Suprapubic skin (tissue), 4 donors: ENCODE results near the gene SLC6A12.

Experiments used
- CTCF ChIP-seq, 2 donors: fragments of 200-600 bp in 1 of 2; fragments of 450-650 bp in 1 of 2; sonication (generic) in 1 of 2; IDR thresholded peaks; one replicate each; pipeline ENCODE4 v1.5.1; 2016 to 2019; ENCODE audit warnings: antibody characterized with exemption in 2 of 2, mild to moderate bottlenecking in 1 of 2, moderate library complexity in 1 of 2
- EP300 ChIP-seq: sonication (generic); formaldehyde crosslinking; IDR thresholded peaks from one replicate; pipeline ENCODE4 v1.6.1; 2017; ENCODE audit warnings: antibody characterized with exemption
- POLR2A ChIP-seq, 2 donors: fragments of 450-650 bp; IDR thresholded peaks; one replicate each; pipeline ENCODE4 v1.6.1; 2017; ENCODE audit warnings: antibody characterized with exemption in 2 of 2, mild to moderate bottlenecking in 2 of 2, moderate library complexity in 2 of 2
- POLR2AphosphoS5 ChIP-seq, 3 donors: sonication (generic); formaldehyde crosslinking; IDR thresholded peaks; one replicate each; pipeline ENCODE4 v1.6.1; 2017; ENCODE audit warnings: antibody characterized with exemption in 3 of 3

GRCh38 chr12:174124-174523 lies 39.8 kb downstream of the SLC6A12 start:
- TF ChIP-seq POLR2A (IDR thresholded peaks at IDR 0.05) (no peak), CTCF (IDR thresholded peaks at IDR 0.05) (no peak), EP300 (no peak), POLR2AphosphoS5 (IDR thresholded peaks at IDR 0.05) (no peak)
